GM20000 (cell line): ENCODE measurements around the gene OTOS.

Experiments
- DNase-seq: peaks from one replicate; pipeline ENCODE4 v3.0.0; 2012; ENCODE audit warnings: low spot score
- CTCF ChIP-seq: IDR thresholded peaks from 2 replicates; pipeline ENCODE4 v1.5.1; 2012; ENCODE audit warnings: mild to moderate bottlenecking, control low read depth; ENCODE audit errors: extremely low read depth, missing control alignments

The OTOS gene

GRCh38 chr2:240124651-240125030 is 15.8 kb downstream of the OTOS start:
- TF ChIP-seq CTCF, result no peak
- no peak for DNase-seq

GRCh38 chr2:240123821-240124650 is 16.4 kb downstream of the OTOS start:
- no peak for TF ChIP-seq CTCF
- DNase-seq, result no peak

GRCh38 chr2:240121675-240122074 is 18.8 kb downstream of the OTOS start:
- DNase-seq, result no peak
- no peak for TF ChIP-seq CTCF

GRCh38 chr2:240121190-240121589 is 19.3 kb downstream of the OTOS start:
- DNase-seq, result no peak
- TF ChIP-seq CTCF, result no peak

GRCh38 chr2:240114233-240114632 is 26.2 kb downstream of the OTOS start:
- no peak for DNase-seq
- no peak for TF ChIP-seq CTCF

GRCh38 chr2:240112914-240113690 is 27.4 kb downstream of the OTOS start:
- no peak for DNase-seq
- no peak for TF ChIP-seq CTCF

GRCh38 chr2:240111253-240111652 is 29.2 kb downstream of the OTOS start:
- no peak for TF ChIP-seq CTCF
- DNase-seq, result no peak
